ENCODE results near the gene ANKRD44. TPM values are rescaled to one million over a fixed set of nuclear protein-coding genes. Genes with fewer than 3 reads are reported as not detected.
A peak's percentile ranks its signal among the peaks of the same experiment; 100 is the strongest.
"Not testable (repeated sequence)": the region's sequence is repeated elsewhere in the genome, so short reads cannot be mapped to it uniquely, and the experiment has no call there.

The ANKRD44 gene
- total RNA-seq, 1 donor from 2014 or later = 170 TPM

DNA sequence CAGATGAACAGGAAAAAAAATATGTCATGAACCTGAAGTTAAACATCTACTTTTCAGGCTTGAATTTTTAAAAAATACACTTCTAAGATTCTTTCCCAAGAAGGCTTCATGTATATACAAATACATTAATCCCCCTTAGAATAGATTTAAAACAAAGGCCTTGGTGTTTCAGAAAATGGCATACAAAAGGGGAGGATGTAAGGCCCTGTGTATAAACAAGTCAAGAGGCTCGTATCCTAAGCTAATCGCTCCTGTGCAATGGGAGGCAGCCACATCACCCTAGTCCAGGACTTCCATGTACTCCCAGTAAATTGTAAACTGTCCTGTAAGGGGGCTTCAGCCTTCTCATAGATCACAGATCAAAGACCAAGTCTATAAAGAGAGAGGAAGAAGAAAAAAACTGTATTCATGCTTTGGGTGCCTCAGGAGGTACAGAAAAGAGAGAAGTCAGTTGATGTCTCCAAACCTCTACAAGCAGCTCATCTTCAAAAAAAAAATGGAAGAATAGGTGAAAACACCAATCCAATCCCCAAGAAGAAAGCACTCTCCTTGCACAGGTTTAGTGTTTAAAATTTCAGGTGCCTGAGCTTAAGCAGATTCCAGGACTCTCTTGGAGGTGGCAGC, 53.9 kb downstream of the ANKRD44 start:
- no peak for DNase-seq

DNA sequence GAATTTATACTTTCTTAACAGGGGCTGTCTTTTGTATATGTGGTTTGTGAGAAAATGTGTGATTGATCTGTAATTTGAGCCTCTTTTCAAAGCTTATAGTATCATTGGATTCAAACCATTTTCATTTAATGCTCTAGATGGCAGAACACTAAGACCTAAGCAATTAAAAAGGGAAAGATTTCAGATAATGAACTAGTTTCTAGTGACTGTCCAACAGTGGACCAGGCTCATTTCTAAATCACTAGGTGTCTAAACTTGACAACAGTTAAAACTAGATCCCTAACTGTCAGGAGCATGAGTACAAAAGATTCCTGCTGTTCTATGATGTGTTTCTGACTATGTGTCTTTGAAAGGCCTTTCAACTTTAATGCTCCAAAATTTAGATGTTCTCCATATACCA, 54.6 kb downstream of the ANKRD44 start:
- DNase-seq = no peak

DNA sequence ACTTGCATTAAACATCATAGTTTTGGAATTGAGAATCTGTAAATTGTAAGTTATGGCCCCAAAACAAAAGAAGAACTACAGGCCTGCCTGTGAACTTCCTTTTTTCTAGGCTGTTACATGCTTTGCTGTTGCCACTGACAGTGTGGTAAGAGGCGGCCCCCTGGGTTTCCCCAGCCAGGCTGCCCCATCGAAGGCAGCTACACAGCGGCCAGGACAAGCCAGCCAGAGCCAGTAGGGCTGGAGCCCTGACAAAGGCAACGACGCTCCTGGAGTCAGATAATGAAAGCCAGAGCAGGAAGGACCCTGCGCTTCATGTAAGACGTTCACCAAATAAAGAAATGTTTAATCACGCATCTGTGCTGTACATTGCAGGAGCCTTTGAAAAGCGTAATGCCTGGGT, 55.0 kb downstream of the ANKRD44 start:
- peak; percentile 19 for DNase-seq

DNA sequence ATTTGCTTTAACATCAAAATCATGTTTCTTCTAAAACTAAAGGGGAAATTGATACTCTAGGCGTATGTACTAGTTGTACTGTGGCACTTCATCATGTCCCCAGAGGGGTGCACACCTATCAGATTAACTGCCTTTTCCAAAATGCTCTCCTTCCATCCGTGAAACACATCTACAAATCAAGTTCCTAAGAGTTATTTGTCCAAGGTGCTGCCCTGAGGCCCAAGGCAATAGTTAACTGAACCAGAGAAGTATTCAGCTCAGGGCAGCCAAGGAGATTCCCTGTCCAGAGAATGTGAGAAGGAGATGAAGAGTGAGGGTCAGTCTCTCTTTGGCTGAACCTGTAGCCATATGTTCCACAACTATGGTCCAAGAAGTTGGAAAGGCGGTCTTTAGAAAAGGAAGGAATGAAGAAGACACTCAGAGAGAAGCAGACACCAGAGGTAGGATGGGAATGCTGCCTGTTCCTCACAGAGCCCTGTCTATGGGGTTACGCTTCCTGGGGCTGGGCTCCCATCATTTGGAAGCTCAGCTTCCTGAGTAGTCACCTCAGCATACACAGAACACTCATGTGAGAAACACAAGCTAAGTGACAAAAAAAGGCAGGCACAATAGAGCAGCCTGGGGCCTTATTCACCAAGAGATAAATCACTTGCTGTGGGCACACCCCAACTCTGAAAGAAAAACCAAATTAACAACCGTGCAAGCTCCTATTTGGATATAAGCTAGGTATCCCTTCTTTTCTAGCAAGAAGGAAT, 55.6 kb downstream of the ANKRD44 start:
- DNase-seq = no peak

DNA sequence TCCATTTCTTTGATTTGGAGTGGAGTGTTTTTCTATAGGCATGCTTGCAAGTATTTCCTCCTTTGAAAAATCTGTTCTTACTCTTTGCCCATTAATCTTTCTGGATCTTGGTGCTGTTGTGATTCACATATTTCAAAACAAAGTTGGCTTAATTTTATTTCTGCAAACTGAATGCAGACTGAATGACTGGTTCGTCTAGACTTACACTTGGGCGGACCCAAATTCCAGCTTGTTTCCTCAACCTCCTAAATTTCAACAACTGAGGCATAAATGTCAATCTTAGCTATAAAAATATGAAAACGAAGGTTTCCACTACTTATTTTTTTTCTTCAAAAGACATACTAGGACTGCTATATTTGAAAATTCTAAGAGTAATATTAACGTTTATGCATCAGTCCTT, 59.0 kb downstream of the ANKRD44 start:
- no peak for DNase-seq

DNA sequence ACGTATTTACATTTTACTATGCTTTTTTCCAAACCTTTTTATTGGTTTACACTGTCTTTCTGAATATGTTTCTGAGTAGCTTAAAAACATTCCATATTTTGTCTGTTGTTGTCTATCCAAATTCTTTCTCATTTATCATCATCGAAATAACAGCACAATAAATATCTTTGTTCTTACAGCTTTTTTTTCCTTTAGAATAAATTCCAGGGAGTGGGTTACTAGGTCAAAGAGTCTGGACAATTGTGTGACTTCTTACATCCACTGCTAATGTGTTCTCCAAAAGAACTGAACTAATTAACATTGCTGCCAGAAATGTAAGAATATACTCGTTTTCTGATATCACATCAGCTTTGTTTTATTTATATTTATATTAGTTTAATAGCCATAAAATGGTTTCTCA, 59.4 kb downstream of the ANKRD44 start:
- no peak for DNase-seq

DNA sequence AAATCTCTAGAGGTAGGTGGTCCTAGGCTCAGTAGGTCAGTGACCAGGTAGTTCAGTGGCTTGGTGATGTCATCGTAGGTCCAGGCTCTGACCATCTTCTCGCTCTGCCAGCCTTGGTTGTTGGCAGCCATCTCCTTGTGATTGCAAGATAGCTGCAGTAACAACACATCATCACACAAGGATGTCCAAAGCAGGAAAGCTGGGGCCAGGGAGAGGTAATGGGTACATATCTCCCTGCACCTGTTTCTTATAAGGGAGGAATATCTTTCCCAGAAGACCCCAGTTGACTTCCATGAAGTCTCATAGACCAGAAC, 60.5 kb downstream of the ANKRD44 start:
- no peak for DNase-seq

DNA sequence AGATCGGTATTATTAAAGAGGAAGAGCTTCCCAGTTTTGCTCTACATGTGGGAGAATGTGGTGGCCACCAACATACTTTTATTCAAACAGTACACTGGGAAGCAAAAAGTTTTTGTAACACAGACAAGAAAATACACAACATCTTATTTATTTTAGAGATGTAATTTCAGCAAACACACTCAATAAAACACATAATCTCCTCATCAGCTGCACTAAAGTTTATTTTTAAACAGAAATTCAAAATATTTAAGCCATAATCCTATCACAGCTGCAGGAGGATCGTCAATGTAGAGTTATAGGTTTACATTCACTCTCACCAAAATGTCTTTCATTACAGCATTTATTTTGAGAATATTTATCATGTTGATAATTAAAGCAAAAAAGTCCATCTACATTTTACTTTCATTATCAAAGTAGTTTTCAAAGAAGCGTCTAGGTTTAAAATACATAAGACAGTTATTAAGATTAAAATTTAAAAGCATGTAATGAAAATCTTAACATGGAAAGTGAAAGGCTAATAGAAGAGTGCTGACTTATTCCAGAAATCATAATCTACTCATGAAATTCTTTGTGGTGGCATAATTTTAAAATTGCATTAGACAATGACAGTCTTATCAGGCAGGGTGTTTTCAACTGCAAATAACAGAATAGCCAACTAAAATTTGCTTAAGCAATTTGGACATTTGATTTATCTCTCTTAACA, 61.0 kb downstream of the ANKRD44 start:
- no peak for DNase-seq

DNA sequence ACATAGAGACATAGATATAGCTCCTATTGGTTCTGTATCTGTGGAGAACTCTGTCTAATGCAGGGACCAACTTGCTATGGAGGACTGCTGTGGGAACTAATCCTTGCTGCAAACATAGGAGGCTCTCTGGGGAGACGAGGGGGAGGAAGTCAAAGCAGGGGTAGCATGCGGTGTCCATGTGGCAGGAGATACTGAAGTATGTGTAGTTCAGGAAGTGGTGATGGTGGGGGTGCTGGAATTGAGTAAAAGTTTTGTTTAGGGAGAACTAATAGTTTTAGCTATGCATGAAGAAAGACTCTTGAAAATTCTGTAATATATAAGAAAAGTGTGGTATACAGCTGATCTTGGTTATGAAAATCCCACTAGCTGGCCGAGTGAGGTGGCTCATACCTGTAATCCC, 62.0 kb downstream of the ANKRD44 start:
- DNase-seq = no peak

DNA sequence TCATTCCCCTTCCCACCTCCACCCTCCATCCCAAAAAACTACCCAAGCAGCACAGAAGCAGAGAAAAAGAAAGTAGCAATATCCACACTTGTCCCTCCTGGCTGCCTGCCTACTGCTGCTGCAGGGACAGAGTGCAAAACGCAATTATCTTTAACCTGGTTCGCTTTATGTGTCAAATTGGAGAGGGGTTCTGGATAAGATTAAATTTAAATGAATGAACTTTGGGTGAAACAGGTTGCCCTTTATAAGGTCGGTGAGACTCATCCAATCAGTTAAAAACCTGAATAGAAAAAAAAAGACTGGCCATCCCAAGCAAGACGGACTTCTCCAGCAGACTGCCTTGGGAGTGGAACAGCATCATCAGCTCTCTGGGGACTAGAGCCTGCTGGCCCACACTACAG, 62.6 kb downstream of the ANKRD44 start:
- no peak for DNase-seq

DNA sequence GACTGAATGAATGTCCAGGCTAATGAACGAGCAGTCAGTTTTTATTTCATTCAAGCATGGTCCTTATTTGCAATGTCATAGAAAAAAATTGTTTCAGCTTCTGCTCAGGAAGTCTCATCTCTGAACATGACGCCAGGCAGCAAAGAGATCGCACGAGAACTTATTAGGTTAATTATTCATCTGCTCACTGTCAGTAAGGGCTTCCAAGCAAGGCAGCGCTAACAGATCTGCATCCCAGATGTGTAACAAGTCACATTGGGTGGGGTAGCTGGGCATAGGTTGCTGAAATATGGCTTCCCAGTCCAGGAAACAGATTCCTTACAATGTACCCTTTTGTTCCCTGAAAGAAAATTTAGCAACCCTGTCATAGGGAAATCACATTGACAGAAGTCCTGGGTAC, 63.5 kb downstream of the ANKRD44 start:
- DNase-seq = no peak

DNA sequence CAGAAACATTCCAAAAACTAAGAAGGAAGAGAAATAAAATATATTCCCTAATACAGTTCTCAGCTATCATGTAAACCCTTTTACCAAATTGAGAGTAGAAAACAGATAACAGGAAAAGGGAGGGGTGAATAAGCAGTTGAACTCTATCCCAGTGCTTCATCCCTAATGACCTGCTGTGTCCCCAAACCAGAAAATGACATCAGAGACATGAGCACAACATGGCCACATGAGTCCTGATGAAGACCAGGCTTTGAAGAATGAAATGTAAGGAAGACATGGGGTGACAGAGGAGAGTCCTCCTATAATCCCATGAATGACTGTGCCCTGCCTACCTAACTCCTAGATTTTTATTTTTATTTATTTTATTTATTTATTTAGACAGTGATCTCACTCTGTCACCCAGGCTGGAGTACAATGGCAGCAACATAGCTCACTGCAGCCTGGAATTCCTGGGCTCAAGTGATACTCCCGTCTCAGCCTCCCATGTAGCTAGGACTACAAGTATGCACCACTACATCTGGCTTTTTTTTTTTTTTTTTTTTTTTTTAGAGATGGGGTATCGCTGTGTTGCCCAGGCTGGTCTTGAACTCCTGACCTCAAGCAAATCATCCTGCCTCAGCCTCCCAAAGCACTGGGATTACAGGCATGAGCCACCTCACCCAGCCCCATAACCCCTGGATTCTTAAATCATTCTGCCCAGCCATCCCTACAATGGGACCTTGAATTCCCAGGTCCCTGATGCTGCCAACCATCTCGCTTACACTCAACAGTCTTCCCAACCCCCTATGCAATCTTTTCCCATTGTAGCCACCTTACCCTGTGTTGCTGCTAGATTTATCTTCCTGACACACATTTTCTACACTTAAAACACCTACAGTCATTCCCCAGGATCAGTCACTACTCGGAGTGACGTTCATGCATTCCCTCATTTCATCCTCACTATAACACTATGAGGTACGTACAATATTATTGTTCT, 64.5 kb downstream of the ANKRD44 start:
- no peak for DNase-seq

DNA sequence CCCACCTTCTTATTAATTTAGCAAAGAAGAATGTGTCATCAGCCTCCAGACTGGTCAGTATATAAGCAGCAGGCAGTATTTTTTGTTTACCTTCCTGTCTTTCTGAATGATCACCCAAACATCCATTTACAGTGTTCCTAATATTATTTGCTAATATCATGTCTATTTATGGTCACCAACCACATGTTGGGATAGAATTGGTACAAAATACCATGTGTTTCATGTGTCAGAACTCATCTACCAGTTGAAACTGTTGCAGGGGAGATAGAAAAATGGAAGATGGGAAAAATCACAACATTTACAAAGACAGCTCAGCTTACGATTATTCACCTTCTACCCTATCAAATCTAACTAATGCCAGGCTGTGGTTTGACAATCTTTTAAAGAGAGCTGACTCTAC, 66.2 kb downstream of the ANKRD44 start:
- DNase-seq = no peak

DNA sequence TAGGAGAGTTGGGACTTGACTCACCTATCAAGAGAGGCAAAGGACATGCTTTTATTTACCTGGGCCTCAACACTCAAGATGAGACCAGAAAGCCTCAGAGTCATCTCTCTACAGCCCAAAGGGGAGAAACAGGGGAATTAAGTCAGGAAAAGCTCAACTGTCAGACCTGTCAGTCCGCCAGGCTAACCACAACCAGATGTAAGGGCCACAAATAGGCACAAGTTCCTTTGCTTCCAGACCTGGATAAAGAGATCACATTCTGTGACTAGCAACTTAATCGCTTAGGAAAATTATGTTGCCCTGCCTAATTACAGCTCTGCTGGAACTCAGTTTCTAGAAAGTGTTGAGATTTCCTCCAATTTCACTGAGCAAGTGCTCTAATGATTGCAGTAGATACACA, 67.9 kb downstream of the ANKRD44 start:
- DNase-seq = no peak

DNA sequence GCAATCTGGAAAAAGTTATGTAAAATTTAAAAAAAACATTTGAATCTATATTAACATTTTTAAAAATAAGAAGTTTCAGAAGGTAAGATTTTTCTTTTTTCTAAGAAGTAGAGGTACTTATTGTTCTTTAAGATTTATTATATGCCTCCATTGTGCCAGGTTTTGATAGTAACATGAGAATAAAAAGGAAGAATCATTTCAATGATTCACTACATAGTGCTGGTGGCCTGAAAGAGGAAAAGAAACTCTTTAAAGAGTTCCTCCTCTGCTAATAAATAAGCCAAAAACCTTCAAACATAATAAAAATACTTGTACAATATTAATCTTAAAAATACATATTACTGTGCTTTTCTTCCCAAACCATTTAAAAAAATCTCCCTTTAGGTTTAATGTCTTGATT, 69.0 kb downstream of the ANKRD44 start:
- no peak for DNase-seq

DNA sequence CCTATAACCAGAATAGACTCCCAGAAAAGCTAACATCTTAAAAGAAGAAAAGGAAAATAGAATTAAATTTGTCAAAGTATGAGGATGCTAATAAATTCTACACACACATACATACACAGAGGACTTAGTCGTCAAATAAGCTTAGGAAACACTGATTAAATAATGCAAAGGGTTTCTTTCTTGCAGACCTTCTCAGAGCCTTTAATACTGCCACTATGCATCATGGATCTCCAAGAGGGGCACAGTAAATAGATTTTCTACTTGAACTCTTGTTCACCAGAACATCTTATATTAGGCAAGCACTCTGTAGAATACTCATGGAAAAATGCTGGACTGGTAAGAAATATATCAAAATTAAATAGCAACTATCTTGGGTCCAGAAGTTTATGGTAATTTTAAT, 69.4 kb downstream of the ANKRD44 start:
- DNase-seq = no peak

DNA sequence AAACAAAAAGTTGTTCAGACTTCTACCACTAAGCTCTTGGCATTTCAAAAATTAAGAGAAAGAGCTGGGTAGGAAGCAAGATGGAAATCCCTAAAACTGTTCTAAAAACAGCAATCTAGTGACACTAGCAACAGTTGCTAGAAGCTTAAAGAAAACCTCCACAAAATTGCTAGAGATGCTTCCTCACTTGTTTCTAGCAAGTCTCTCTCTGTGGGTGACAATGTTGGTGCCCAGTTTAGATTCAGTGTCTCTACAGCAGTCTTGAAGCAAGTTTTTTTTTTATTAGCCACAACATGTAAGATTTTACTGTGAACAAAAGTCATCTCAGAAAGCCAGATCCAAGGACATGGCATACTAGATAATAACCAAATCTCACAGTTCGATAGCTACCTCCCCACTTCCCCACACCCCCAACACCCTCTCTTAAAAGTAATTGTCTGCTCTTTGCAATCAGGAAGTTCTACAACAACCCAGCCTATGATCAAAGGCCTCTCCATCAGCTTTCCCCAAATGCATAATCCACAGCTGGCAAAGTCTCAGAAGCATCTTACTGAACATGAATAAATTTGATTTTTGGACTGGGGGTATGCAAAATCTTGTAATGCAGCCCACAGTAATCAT, 70.0 kb downstream of the ANKRD44 start:
- DNase-seq = no peak

DNA sequence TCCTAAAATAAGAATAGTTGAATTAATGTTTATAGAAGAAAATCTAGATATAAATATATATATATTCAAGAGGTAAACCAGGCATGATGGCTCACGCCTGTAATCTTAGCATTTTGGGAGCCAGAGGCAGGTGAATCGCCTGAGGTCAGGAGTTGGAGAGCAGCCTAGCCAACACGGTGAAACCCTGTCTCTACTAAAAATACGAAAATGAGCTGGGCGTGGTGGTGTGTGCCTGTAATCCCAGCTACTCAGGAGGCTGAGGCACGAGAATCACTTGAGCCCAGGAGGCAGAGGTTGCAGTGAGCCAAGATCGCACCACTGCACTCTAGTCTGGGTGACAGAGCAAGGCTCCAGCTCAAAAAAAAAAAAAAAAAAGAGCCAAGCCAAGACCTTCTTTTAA, 70.6 kb downstream of the ANKRD44 start:
- not testable (repeated sequence) for DNase-seq

DNA sequence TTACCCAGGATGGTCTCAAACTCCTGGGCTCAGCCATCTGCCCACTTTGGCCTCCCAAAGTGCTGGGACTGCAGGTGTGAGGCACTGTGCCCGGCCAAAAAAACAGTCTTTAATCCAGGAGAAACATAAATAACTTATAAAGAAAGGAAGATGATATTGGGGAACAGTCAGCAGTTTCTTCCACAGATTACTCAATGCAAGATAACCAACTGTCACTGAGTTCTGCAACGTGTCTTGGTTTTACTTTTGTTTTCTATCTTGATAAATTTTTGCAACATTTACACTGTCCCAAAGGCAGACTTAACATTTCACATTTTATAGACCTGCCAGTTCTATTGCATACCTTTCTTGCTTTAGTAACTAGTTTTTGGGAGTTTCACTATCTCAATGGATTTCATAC, 71.1 kb downstream of the ANKRD44 start:
- no peak for DNase-seq

DNA sequence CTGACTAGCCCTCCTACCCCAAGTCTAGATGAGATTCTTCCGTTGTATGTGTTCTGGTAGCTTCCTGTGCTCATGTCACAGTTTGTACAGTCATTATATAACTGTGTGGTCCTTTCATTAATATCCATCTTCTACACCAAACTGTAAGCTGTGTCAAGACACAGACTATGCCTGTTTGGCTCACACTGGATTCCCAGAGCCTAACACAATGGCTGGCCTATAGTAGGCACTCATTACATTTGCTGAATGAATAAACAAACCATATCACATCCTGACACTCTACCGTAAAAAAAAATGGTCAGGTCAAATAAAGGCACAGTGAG, 72.6 kb downstream of the ANKRD44 start:
- DNase-seq = no peak

DNA sequence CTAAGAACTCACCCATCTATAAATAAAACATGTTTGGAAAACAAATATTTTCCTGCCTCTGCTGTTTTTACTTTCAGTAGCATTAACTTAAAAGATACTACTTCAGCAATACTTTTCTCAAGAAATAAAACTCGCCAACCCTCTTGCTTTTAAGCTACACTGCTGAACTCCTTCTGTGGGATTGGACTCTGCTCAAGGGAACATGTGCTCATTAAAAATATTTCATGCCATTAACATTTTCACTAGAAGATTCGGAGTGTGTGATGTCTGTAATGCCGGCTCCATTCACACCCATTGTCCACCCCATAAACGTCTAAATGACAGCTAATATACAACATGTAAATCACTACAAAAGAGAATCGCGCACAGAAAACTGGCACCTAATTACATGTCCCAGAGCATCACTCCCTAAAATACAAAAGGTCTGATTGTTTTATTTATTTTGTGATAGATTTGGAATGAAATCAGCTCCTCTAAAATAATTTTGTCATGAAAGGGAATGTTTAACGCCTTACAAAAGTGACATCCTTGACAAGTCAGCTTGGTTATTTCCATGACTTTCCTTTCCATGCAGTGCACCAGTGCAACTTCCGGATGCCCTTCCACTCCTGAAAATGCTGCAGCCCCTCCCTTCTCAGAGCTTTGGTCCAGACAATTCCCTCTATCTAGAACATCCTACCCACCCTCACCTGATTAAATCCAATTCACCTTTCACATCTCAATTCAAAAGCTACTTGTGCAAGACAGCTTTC, 73.1 kb downstream of the ANKRD44 start:
- no peak for DNase-seq

DNA sequence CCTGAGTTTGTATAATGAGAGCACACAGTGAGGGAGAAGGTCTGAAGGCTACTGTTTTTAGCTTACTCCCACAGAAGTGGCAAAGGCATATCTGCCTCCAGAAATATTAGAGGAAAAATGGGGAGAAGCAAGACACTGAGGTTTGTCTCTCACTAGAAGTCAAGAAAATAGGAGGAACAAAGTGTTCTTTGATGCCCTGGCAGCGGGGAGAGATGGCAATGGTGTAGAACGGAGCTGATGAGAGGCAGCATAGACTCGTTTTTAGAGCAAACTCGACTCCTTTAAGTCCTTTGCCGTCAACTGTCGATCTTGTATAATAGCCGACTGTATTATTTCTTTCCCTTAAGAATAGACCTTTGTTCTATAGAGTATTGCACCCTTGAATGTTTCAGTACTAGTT, 73.8 kb downstream of the ANKRD44 start:
- no peak for DNase-seq

Data from occipital lobe (tissue), 2 donors.